GM23338 (cell line): ENCODE data around the gene CDK5.
A peak's percentile ranks its signal among the peaks of the same experiment; 100 is the strongest.

ENCODE experiments used
- CREB1 ChIP-seq: fragments of 250-450 bp; sonication (Bioruptor Pico); IDR thresholded peaks from 2 replicates; pipeline ENCODE4 v1.5.0; 2020; ENCODE audit warnings: low read depth, mild to moderate bottlenecking, moderate library complexity
- CTCF ChIP-seq, 2 experiments: fragments of 200-600 bp in 1 of 2; sonication (generic) in 1 of 2; conservative IDR thresholded peaks; 2 replicates each; pipeline versions ENCODE4 v1.5.1 to v1.6.1; 2016 to 2017; ENCODE audit warnings: antibody characterized with exemption in 2 of 2, low read depth in 2 of 2, mild to moderate bottlenecking in 2 of 2, moderate library complexity in 1 of 2
- EZH2 ChIP-seq: fragments of 200-600 bp; sonication (generic); IDR thresholded peaks from one replicate; pipeline ENCODE4 v1.8.0; 2017; ENCODE audit warnings: antibody characterized with exemption, mild to moderate bottlenecking, low read depth; ENCODE audit not compliant: unreplicated experiment
- EZH2phosphoT487 ChIP-seq: fragments of 200-600 bp; sonication (generic); IDR thresholded peaks from one replicate; pipeline ENCODE4 v1.8.1; 2018; ENCODE audit warnings: antibody characterized with exemption; ENCODE audit not compliant: unreplicated experiment
- JUNB ChIP-seq: IDR thresholded peaks from one replicate; pipeline ENCODE4 v1.6.1; 2016; ENCODE audit warnings: antibody characterized with exemption; ENCODE audit not compliant: unreplicated experiment
- NANOG ChIP-seq: IDR thresholded peaks from 2 replicates; pipeline ENCODE4 v1.6.1; 2016; ENCODE audit warnings: antibody characterized with exemption, borderline replicate concordance
- POLR2AphosphoS5 ChIP-seq: IDR thresholded peaks from 2 replicates; pipeline ENCODE4 v1.6.1; 2016; ENCODE audit warnings: antibody characterized with exemption, low read depth
- REST ChIP-seq: IDR thresholded peaks from one replicate; pipeline ENCODE4 v1.6.1; 2018; ENCODE audit warnings: antibody characterized with exemption; ENCODE audit not compliant: unreplicated experiment
- ZNF114 ChIP-seq: fragments of 250-450 bp; sonication (Bioruptor Pico); IDR thresholded peaks from 2 replicates; pipeline ENCODE4 v1.5.0; 2020; ENCODE audit warnings: mild to moderate bottlenecking, moderate library complexity
- ZNF331 ChIP-seq: fragments of 250-450 bp; sonication (Bioruptor Pico); IDR thresholded peaks from 2 replicates; pipeline ENCODE4 v1.5.0; 2020; ENCODE audit warnings: low read depth, mild to moderate bottlenecking, moderate library complexity

DNA sequence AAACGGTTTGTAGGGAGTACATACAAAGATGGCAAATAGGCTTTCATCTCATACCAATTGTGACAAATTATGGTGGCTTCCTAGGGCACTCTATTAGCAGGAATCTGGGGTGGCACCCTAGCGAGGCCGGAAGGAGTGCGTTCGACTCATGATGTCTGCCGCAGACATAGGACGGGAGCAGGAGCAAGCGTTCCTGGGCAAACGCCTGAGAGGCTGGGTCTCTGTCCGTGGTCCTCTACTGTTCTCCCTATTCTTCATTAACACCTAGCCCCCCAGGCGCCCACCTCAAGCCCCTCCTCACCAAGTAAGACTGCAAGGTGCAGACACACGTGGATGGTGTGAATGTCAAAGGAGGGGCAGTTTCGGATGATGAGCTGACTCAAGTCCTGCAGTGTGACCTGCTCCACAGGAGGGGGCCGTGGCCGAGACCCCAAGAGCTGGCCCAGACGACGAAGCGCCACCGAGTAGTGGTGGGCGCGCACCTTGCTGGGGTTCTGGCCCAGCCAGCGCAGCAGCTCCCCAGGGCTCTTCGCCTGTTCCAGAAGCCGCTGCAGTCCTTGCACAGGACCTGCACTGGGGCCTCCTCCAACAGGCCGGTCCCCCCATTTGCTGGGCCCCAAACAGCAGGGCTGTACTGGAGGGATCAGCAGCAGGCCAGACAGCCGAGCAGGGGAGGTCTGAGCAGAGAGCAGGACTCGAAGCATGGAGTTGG lies 21.7 kb upstream of the CDK5 start:
- TF ChIP-seq CTCF (conservative IDR thresholded peaks at IDR 0.05; ENCODE audit: low read depth in 2 of 2) = no peak
- no peak for TF ChIP-seq POLR2AphosphoS5
- no peak for TF ChIP-seq EZH2phosphoT487
- no peak for TF ChIP-seq EZH2
- TF ChIP-seq CREB1 (CRISPR knock-in tag) = no peak
- TF ChIP-seq JUNB = no peak
- TF ChIP-seq ZNF114 = no peak
- TF ChIP-seq NANOG = no peak
- peak; percentile 31 for TF ChIP-seq REST
- TF ChIP-seq ZNF331 (CRISPR knock-in tag) = no peak
